ENCODE data around the gene SRPK3. TPM values are rescaled to one million over a fixed set of nuclear protein-coding genes. Genes with fewer than 3 reads are reported as not detected.
"Not testable (repeated sequence)": the region's sequence is repeated elsewhere in the genome, so short reads cannot be mapped to it uniquely, and the experiment has no call there.

SRPK3 gene
- total RNA-seq, 1 donor from 2014 or later, result not detected

DNA sequence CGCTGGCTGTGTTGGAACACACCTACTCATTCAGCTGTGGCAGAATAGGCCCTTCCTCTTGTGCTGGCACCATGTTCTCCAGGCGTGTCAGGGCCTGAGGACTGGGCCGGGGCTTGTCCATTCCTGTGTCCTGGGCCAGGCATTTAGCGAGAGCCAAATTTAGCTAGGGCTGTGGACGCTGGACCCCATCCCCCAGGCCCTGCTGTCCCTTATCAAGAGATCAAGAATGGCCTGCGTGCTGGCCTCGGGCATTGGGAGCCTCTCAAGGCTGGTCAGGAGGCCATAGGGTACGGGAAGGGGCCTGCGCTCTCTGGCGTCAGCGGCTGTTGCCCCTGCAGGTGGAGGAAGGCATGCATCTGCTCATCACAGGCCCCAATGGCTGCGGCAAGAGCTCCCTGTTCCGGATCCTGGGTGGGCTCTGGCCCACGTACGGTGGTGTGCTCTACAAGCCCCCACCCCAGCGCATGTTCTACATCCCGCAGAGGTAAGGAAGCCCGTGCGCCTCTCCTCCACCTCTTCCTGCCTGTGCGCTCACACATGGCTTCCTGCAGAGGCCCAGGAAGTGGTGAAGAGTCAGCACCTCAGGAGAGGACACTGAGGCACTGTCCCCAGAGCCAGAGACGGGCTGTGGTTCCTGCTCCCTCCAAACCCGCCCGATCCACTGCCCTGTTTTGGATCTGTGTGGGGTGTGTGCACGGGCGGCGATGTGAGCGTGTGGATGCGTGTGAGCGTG, 40.9 kb upstream of the SRPK3 start:
- no peaks in the 10 kb centered on the region for H3K36me3 Mint-ChIP-seq
- H3K27ac Mint-ChIP-seq, result no peak overlapping the region
- TF ChIP-seq, protein P1, sequence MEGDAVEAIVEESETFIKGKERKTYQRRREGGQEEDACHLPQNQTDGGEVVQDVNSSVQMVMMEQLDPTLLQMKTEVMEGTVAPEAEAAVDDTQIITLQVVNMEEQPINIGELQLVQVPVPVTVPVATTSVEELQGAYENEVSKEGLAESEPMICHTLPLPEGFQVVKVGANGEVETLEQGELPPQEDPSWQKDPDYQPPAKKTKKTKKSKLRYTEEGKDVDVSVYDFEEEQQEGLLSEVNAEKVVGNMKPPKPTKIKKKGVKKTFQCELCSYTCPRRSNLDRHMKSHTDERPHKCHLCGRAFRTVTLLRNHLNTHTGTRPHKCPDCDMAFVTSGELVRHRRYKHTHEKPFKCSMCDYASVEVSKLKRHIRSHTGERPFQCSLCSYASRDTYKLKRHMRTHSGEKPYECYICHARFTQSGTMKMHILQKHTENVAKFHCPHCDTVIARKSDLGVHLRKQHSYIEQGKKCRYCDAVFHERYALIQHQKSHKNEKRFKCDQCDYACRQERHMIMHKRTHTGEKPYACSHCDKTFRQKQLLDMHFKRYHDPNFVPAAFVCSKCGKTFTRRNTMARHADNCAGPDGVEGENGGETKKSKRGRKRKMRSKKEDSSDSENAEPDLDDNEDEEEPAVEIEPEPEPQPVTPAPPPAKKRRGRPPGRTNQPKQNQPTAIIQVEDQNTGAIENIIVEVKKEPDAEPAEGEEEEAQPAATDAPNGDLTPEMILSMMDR (conservative IDR thresholded peaks at IDR 0.05), result no peak
- no peaks in the 10 kb centered on the region for H3K9me3 Mint-ChIP-seq
- no peaks in the 10 kb centered on the region for H3K27me3 Mint-ChIP-seq
- no peak for DNase-seq (ENCODE audit: extremely low spot score, unreplicated experiment)
- H3K4me3 Mint-ChIP-seq, result no peak overlapping the region
- H3K4me1 Mint-ChIP-seq (ENCODE audit: unreplicated experiment), result no peaks in the 10 kb centered on the region

DNA sequence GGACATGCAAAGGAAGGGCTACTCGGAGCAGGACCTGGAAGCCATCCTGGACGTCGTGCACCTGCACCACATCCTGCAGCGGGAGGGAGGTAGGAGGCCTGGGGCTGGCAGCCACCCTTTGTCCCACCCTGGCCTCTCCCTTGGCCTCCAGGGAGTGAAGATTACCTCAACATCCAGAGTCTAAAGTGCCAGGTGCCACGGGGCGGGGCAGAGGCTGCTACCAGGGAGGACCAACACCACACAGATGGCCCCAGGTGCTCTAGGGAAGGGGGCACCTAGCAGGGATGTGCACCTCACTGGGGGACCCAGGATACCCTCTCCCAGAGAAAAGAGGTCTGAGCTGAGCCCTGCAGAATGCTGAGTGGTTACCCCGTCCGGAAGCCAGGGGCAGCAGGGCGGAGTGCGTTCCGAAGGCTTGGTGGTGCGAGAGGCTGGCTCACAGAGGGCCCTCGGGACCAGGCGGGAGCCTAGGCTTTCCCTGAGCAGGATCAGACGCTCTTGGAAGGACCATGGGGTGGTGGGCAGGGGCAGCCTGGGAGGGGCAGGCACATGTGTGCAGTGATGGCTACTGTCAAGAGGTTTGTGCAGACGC, 40.1 kb upstream of the SRPK3 start:
- TF ChIP-seq, protein P1 (conservative IDR thresholded peaks at IDR 0.05), result no peak
- H3K9me3 Mint-ChIP-seq, result no peaks in the 10 kb centered on the region
- H3K27me3 Mint-ChIP-seq, result no peaks in the 10 kb centered on the region
- H3K36me3 Mint-ChIP-seq, result no peaks in the 10 kb centered on the region
- H3K27ac Mint-ChIP-seq, result no peak overlapping the region
- no peak overlapping the region for H3K4me3 Mint-ChIP-seq
- DNase-seq (ENCODE audit: extremely low spot score, unreplicated experiment), result no peak
- H3K4me1 Mint-ChIP-seq (ENCODE audit: unreplicated experiment), result no peaks in the 10 kb centered on the region

DNA sequence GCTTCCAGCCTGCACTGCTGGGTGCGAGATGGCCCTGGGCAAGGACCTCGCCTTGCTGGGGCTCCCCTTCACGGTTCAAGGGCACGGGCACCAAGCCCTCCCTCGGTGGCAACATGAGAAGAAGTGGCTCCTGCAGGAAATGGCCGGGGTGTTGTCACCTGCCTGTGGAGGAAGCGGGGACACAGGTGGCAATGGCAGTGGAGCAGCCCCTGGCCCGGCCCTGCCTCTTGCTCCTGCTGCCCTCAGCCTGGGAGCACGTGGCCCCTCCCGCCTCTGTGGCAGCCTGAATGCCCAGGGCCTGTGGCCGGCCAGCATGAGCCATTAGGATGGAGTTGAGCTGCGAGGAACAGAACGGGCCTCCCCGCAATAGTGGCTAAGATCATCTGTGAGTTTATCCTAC, 39.4 kb upstream of the SRPK3 start:
- H3K9me3 Mint-ChIP-seq, result no peaks in the 10 kb centered on the region
- no peak for DNase-seq (ENCODE audit: extremely low spot score, unreplicated experiment)

DNA sequence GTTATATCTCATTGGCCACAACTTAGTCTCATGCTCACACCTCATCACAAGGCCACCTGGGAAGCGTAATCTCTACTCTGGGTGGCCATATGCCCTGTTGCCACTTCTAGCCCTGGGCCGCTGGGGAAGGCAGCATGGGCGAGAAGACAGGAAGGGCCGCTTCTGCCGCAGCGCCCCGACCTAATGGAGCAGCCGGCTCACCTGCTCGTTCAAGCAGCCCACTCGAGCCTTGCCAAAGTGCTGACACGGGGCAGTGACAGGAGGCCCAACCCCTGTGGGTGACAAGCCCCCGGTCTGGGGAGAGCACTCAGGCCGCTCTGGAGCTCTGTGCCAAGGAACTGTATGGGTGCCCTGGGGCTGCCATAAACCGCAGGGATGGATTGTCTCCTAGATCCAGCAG, 38.7 kb upstream of the SRPK3 start:
- not testable (repeated sequence) for H3K4me3 Mint-ChIP-seq; H3K27me3 Mint-ChIP-seq; DNase-seq (ENCODE audit: extremely low spot score, unreplicated experiment); H3K4me1 Mint-ChIP-seq (ENCODE audit: unreplicated experiment); H3K36me3 Mint-ChIP-seq; H3K9me3 Mint-ChIP-seq; H3K27ac Mint-ChIP-seq

More for the DNA sequence above, 39.4 kb upstream of the SRPK3 start:
- H3K4me1 Mint-ChIP-seq (ENCODE audit: unreplicated experiment), result no peaks in the 10 kb centered on the region
- H3K4me3 Mint-ChIP-seq, result no peak overlapping the region
- no peak overlapping the region for H3K27ac Mint-ChIP-seq
- TF ChIP-seq, protein P1 (conservative IDR thresholded peaks at IDR 0.05), result no peak
- H3K27me3 Mint-ChIP-seq, result no peaks in the 10 kb centered on the region
- no peaks in the 10 kb centered on the region for H3K36me3 Mint-ChIP-seq

DNA sequence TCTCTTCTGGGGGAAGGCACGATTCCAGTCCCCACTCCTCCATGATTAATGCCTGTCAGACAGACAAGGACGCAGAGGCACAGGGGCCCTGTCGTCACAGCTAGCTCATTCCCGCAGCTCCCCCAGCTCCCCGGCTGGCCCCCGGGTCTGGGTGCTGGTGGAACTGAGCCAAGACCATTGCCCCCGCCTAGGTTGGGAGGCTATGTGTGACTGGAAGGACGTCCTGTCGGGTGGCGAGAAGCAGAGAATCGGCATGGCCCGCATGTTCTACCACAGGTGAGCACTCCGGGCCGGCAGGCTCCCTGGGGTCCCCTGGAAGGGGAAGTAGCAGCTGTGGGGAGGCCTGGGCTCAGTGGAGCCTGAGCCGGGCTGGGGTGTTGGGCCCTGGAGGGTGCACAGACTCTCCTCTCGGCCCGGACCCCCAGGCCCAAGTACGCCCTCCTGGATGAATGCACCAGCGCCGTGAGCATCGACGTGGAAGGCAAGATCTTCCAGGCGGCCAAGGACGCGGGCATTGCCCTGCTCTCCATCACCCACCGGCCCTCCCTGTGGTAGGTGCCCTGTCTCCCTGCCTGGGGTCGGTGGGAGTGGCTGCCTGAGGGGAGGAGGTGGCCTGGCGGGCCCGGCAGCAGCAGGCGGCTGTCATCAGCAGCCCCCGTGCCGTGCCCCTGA, 37.9 kb upstream of the SRPK3 start:
- DNase-seq (ENCODE audit: extremely low spot score, unreplicated experiment); H3K36me3 Mint-ChIP-seq: not testable (repeated sequence)

DNA sequence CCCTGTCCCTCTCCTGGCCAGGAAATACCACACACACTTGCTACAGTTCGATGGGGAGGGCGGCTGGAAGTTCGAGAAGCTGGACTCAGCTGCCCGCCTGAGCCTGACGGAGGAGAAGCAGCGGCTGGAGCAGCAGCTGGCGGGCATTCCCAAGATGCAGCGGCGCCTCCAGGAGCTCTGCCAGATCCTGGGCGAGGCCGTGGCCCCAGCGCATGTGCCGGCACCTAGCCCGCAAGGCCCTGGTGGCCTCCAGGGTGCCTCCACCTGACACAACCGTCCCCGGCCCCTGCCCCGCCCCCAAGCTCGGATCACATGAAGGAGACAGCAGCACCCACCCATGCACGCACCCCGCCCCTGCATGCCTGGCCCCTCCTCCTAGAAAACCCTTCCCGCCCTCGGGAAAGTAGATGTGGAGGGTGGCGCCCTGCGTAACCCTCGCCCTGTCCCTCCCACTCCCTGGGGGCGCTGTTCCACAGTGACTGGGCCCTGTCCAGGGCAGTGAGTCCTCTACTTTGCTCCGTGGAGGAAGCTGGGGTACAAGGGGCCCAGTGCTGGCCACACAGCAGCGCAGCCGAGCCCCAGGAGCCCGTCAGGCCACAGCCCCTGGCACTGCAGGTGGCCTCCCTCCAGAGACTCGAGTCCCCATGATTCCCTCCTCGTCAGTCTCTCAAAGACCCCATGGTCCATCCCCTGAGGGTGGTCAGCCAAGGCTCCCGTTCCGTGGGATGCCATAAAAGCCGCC, 37.2 kb upstream of the SRPK3 start:
- not testable (repeated sequence) for DNase-seq (ENCODE audit: extremely low spot score, unreplicated experiment); H3K9me3 Mint-ChIP-seq; H3K27ac Mint-ChIP-seq

More for the DNA sequence above, 37.9 kb upstream of the SRPK3 start:
- not testable (repeated sequence) for H3K4me1 Mint-ChIP-seq (ENCODE audit: unreplicated experiment); H3K4me3 Mint-ChIP-seq; H3K27me3 Mint-ChIP-seq; H3K27ac Mint-ChIP-seq; H3K9me3 Mint-ChIP-seq

More for the DNA sequence above, 37.2 kb upstream of the SRPK3 start:
- not testable (repeated sequence) for H3K4me1 Mint-ChIP-seq (ENCODE audit: unreplicated experiment); H3K27me3 Mint-ChIP-seq; H3K4me3 Mint-ChIP-seq; H3K36me3 Mint-ChIP-seq
